Measurements from ENCODE around the gene TMEFF1.
"Not testable (repeated sequence)": the region's sequence is repeated elsewhere in the genome, so short reads cannot be mapped to it uniquely, and the experiment has no call there.

TMEFF1 gene

DNA sequence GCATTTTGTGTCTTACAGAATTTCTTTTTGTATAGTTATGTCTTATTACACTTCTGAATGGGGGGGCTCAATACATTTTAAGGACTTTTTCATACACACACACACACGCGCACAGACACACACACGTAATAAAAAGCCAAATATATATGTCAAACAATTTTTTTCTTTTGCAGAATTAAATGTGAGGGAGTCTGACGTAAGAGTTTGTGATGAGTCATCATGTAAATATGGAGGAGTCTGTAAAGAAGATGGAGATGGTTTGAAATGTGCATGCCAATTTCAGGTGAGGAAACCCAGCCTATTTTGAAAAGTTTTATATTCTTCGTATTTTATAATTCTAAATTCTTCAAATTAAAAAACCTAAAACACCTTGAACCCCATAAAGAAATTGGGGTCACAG, 25.6 kb downstream of the TMEFF1 start:
- TF ChIP-seq ZNF274 (IDR thresholded peaks at IDR 0.05; ENCODE audit: low read depth, low read length), result no peak
- H3K4me3 ChIP-seq (ENCODE audit: low read length), result no peak overlapping the region

DNA sequence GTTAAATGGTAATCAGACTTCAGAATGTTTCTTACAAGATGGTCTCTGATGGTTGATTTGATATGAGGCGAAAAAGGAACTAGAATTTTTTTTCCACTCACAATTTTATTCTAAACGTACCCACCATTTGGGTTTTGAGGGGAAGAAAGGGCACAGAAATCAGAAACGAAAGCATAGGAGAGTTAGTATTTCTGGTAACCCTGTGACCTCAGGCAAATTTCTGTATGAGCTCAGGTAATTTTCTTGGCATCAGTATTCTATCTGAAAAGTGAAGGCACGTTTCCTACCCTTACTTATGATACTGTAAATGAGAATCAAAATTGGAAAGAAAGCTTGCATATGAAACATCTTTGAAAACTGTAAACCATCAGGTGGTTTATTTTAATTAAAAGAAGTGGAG, 26.5 kb downstream of the TMEFF1 start:
- no peak for TF ChIP-seq ZNF274 (IDR thresholded peaks at IDR 0.05; ENCODE audit: low read depth, low read length)
- H3K4me3 ChIP-seq (ENCODE audit: low read length), result no peak overlapping the region

DNA sequence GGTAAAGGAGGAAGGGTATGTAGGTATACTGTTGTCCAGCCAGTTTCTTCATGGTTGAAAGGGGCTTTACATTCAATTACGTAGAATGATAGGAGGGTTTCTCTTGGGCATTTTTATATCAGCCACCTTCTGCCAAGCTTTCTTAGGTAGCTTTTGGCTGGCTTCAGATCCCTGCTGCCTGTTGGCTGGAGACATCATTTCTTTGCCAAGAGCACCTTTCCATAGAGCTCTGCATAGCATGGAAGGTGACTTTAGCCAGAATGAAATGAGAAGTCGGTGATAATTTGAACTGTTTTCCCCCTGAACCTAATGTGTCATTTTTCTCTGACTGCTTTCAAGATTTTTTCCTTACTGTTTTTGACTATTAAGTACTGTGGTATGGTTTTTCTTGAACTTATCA, 26.9 kb downstream of the TMEFF1 start:
- no peak for TF ChIP-seq ZNF274 (IDR thresholded peaks at IDR 0.05; ENCODE audit: low read depth, low read length)

DNA sequence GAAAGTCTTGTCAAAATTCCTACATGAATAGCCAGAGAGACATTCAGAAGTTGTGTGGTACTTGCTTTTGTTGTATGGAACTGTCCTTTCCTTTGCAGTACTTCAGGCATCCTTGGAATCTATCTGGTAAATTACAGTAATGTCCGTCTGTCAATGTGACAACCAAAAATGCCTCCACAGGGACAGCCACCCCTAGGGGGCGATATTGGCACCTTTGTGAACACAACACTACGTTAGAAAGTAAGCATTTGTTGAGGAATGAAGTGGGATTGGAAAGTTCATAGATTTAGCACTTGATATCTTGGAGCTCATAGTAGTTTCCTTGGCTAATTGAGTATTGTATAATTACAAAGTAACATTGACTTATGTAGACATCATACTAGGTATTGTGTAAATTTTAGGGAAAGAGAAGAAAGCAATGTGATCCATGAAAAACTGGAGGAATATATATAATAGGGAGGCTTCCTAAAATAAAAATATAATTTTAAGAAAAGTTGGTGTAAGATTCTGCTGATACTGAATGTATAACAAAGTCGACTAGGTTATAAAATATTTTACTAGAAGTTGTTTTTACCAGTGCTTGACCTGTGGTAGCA, 32.7 kb downstream of the TMEFF1 start:
- H3K4me3 ChIP-seq (ENCODE audit: low read length), result no peak overlapping the region
- TF ChIP-seq ZNF274 (IDR thresholded peaks at IDR 0.05; ENCODE audit: low read depth, low read length), result no peak

More for the DNA sequence above, 26.9 kb downstream of the TMEFF1 start:
- H3K4me3 ChIP-seq (ENCODE audit: low read length), result no peak overlapping the region

DNA sequence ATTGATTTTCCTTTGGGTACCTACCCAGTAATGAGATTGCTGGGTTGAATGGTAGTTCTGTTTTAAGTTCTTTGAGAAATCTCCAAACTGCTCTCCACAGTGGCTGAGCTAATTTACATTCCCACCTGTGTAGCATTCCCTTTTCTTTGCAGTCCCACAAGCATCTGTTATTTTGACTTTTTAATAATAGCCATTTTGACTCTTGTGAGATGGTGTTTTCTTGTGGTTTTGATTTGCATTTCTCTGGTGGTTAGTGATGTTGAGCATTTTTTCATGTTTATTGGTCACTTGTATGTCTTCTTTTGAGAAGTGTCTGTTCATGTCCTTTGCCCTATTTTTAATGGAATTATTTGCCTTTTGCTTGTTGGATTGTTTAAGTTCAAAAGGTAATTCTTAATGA, 34.4 kb downstream of the TMEFF1 start:
- not testable (repeated sequence) for H3K4me3 ChIP-seq (ENCODE audit: low read length)

DNA sequence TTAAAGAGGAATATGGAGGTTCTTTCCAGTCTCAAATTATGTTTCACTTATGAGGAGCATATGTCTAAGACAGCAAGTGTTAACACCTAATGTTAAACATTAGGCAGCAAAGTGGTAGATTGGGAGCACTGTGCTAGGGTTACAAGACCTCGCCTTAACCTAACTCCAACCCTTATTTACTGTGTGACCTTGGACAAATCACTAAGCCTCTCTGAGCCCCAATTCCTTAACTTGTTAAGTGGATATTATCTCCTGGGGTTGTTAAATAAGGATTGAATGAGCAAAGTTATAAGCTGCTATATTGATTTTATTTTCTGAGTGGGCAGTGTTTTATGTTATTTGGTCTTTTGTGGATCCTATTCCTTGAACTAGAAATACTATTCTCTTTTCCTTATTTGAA, 38.3 kb downstream of the TMEFF1 start:
- H3K4me3 ChIP-seq (ENCODE audit: low read length), result no peak overlapping the region
- no peak for TF ChIP-seq ZNF274 (IDR thresholded peaks at IDR 0.05; ENCODE audit: low read depth, low read length)

DNA sequence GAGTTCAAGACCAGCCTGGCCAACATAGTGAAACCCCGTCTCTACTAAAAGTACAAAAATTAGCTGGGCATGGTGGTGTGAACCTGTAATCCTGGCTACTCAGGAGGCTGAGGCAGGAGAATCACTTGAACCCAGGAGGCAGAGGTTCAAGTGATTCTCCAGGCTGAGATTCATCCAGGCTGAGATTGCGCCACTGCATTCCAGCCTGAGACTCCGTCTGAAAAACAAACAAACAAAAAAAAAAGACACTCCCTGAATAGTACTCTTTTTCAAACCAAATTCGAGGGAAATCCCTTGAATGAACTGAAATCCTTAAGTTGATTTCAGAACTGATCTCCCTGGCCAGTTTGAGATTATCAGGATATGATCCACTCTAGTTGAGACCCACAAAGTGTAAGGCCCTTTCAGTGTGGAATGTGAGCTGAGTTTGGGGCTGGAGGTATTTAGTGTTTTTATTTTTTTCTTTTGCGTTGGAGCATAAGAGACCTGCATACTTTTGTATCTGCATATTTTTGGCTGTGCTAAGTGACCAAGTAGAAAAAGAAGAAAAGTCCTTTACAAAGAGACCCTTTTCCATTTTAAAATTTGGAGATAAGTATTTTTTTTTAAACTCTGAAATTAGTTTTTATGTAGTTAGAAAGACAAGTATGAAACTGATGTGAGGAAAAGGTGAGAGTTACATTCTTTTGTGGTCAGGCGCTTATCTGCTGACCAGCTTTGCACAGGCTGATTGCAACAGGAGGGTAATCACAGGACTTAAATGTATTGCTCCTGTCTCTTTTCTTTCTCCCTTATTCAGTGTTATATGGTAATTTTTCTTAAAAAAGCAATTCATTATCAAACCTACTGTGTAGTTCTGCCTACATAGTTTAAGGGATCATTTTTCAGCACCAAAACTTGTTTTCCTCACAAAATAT, 42.9 kb downstream of the TMEFF1 start:
- no peak overlapping the region for H3K4me3 ChIP-seq (ENCODE audit: low read length)
- TF ChIP-seq ZNF274 (IDR thresholded peaks at IDR 0.05; ENCODE audit: low read depth, low read length), result no peak

DNA sequence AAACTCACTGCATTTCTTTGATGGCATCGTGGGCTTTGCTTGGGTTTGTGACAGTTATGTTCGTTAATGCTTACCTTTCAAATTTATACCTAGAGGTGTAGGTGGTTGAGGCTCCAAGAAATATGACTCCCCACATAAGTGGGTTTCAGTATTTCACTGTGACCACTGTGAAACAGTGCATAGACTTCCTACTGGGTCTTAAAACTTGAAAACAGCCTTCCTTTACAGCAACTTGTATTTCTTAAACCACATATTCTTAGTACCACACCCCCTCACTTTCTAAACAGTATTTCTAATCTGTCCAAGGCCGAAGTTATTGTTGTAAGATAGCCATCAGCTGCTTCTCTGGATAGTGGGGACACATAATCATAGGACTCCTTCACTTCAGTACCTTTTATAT, 48.3 kb downstream of the TMEFF1 start:
- no peak overlapping the region for H3K4me3 ChIP-seq (ENCODE audit: low read length)
- no peak for TF ChIP-seq ZNF274 (IDR thresholded peaks at IDR 0.05; ENCODE audit: low read depth, low read length)

DNA sequence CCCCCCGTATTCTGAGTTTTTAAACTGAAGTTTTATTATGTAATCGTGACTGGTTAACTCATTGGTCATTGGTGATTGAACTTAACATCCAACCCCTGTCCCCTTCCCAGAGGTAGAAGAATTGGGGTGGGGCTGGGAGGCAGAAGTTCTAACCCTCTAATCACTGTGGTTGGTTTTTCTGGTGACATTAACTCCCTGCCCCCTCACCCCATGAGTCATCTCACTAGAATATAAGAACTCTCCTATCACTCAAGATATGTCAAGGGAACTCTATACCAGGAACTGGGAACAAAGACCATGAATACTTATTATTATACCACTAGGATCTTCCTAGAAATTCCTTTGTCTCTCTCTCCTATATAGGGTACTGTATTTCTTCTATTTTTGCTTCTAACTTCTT, 52.6 kb downstream of the TMEFF1 start:
- H3K4me3 ChIP-seq (ENCODE audit: low read length), result no peak overlapping the region
- TF ChIP-seq ZNF274 (IDR thresholded peaks at IDR 0.05; ENCODE audit: low read depth, low read length), result no peak

DNA sequence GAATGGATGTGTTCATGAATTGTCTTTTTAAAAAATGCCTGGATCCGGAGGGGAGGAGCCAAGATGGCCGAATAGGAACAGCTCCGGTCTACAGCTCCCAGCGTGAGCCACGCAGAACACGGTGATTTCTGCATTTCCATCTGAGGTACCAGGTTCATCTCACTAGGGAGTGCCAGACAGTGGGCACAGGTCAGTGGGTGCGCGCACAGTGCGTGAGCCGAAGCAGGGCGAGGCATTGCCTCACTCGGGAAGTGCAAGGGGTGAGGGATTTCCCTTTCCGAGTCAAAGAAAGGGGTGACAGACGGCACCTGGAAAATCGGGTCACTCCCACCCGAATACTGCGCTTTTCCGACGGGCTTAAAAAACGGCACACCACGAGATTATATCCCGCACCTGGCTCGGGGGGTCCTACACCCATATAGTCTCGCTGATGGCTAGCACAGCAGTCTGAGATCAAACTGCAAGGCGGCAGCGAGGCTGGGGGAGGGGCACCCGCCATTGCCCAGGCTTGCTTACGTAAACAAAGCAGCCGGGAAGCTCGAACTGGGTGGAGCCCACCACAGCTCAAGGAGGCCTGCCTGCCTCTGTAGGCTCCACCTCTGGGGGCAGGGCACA, 54.3 kb downstream of the TMEFF1 start:
- H3K4me3 ChIP-seq (ENCODE audit: low read length), result not testable (repeated sequence)

DNA sequence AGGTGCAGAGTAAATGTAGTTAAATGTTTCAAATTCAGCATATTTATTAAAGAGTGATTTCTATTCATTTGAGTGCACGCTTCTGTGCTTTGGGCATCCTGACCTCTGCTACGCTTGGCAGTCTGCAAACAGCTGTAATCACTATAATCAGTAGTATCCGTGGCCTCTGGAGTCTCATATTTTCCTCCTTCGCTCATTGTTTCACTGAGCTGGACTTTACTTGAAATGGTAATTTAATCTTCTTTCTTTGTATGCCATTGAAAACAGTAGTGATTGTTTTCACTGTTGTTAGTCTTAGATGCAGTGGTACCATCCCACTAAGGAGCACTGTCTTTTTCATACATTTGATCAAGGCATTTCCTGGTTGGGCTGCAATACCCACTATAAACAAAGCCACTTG, 61.5 kb downstream of the TMEFF1 start:
- no peak overlapping the region for H3K4me3 ChIP-seq (ENCODE audit: low read length)
- TF ChIP-seq ZNF274 (IDR thresholded peaks at IDR 0.05; ENCODE audit: low read depth, low read length), result no peak

DNA sequence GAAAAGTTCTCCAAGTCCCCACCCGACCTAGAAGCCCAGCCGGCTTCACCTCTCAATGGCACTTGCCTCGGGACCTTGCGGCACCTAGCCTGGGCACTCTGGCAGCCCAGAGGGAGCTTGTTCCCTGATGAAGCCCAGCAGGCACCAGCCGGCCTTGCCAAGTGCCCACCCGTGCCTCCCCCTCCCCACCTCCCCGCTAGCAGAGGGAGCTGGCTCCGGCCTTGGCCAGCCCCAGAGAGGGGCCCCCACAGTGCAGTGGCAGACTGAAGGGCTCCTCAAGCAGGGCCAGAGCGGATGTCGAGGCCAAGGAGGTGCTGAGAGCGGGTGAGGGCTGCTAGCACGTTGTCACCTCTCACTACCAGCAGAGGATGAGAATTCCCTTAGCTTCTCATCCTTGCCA, 67.4 kb downstream of the TMEFF1 start:
- H3K4me3 ChIP-seq (ENCODE audit: low read length), result no peak overlapping the region
- TF ChIP-seq ZNF274 (IDR thresholded peaks at IDR 0.05; ENCODE audit: low read depth, low read length), result no peak

DNA sequence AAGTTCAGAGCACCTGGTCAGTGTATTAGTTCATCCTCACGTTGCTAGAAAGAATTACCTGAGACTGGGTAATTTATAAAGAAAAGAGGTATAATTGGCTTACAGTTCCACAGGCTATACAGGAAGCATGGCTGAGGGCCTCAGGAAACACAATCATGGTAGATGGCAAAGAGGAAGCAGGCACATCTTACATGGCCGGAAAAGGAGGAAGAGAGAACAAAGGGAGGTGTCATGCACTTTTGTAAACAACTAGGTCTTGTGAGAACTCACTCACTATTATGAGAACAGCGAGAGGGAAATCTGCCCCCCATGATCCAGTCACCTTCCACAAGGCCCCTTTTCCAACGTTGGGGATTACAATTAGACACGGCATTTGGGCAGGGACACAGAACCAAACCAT, 76.1 kb downstream of the TMEFF1 start:
- no peak overlapping the region for H3K4me3 ChIP-seq (ENCODE audit: low read length)
- TF ChIP-seq ZNF274 (IDR thresholded peaks at IDR 0.05; ENCODE audit: low read depth, low read length), result no peak

DNA sequence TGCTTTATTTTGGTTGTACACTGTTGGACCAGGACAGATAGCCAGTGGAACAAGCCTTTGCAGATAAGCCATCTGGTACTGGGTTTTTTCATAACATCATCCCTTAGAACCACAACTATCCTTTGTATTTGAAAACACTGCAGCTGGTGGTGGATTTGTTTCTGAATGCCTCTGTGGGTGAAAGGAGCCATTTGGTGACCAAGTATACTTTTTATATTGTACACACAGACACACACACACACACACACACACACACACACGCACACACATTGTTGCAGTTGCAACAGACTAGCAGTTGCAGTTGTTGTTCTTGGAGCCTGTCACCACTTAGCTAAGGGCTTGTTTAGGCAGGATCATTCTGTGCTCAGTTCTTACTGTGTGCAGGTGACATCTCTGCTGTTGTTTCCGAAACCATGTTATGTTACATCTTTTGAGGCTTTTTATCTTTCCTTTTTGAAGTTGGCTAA, 82.0 kb downstream of the TMEFF1 start:
- no peak for TF ChIP-seq ZNF274 (IDR thresholded peaks at IDR 0.05; ENCODE audit: low read depth, low read length)
- no peak overlapping the region for H3K4me3 ChIP-seq (ENCODE audit: low read length)

DNA sequence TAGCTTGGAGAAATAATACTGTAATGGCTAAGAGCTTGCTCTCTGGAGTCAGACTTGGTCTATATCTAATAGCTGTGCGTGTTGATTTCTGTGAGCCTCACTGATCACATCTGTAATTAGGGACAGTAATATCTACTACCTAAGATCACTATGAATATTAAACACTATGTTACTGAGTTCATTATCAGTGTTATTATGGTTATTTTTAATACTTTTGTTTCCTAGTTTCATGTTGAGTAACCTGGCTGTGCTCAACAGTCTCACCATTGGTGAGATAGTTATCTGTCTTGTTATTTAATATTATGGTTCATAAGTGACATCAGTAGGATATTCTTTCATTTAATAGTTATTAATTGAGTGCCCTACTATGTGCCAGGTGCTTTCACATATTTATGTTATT, 82.5 kb downstream of the TMEFF1 start:
- no peak overlapping the region for H3K4me3 ChIP-seq (ENCODE audit: low read length)
- TF ChIP-seq ZNF274 (IDR thresholded peaks at IDR 0.05; ENCODE audit: low read depth, low read length), result no peak
